HK-2 (cell line): Measurements from ENCODE around the gene CALML4.
"Not testable (repeated sequence)": the region's sequence is repeated elsewhere in the genome, so short reads cannot be mapped to it uniquely, and the experiment has no call there.

Source experiments
- DNase-seq: peaks from one replicate; pipeline ENCODE4 v3.0.0-alpha.2; 2018; ENCODE audit not compliant: unreplicated experiment

CALML4 gene

GRCh38 chr15:68208136-68208535 lies 3.0 kb upstream of the CALML4 start:
- no peak for DNase-seq

- no peak for DNase-seq
Observed at GRCh38 chr15:68207176-68207935, 2.2 kb upstream of the CALML4 start.

- DNase-seq, result no peak
Observed at GRCh38 chr15:68206711-68207151, 1.6 kb upstream of the CALML4 start.

- no peak for DNase-seq
Observed at GRCh38 chr15:68205954-68206539, 915 bp upstream of the CALML4 start.

- no peak for DNase-seq
Observed at GRCh38 chr15:68205558-68205944, 419 bp upstream of the CALML4 start.

DNA sequence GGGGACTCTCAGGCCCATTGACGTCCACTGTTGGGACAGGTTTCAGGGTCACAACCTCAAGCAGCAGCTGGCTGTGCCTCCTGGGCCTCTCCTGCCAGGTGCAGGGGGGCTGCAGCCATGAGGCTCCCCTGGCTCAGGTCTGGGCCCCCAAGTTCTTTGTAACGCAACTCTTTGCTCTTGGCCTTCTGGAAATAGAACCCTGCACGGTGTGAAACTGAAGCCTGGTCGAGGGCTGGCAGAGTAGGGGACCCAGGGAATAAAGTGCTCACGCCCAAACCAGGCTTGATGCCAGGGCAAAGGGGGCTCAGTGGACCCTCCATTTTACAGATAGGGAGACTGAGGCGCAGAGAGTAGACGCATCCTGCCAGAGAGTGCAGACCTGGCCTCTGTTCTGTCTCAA lies 771 bp downstream of the CALML4 start:
- no peak for DNase-seq

- DNase-seq, result no peak
Observed at GRCh38 chr15:68203956-68204355, 1.2 kb downstream of the CALML4 start.

DNA sequence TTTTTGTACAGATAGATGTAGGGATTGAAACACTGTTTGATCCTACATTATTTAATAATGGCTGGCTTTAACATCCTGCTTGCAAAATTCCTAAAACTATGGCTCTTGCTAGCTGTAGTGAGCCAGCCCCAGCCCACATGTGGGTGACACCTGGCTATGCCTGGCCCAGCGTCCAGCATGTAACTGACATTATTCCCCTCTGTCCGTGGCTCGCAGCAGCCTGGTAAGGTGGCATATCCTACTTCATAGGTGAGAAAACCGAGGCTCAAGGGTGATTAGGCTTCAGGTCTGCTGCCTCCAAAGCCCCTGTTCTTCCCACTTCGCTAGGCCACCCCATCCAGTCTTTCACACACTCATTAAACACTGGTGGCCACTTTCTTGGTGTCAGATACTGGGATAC lies 1.6 kb downstream of the CALML4 start:
- no peak for DNase-seq

DNA sequence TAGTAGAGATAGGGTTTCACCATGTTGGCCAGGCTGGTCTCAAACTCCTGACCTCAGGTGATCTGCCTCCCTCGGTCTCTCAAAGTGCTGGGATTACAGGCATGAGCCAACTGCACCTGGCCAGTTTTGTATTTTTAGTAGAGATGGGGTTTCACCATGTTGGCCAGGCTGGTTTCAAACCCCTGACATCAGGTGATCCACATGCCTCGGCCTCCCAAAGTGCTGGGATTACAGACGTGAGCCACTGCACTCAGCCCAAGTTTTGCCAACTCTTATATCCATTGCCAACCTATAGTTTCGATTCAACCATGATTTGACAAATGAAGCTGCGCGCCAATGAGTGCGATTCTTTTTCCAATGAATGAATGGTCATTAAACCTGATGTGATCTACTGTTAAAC lies 2.1 kb downstream of the CALML4 start:
- DNase-seq, result not testable (repeated sequence)

DNA sequence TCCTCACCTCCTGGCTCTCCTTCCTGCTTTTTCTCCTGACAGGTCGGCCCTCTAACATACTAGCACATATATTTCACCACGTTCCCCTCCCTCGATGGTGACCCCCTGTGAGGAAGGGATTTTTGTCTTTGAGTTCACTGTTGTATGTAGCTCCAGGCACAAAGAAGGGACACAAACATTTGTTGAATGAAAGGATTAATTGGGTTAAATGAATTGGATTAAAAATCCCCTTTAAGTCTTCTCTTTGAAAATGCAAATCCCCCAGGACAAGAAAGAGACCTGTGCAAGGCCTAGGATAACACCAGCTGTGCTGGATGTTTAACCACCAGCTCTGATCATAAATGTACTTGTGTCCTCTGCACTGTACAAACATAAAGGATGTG lies 3.3 kb downstream of the CALML4 start:
- no peak for DNase-seq

DNA sequence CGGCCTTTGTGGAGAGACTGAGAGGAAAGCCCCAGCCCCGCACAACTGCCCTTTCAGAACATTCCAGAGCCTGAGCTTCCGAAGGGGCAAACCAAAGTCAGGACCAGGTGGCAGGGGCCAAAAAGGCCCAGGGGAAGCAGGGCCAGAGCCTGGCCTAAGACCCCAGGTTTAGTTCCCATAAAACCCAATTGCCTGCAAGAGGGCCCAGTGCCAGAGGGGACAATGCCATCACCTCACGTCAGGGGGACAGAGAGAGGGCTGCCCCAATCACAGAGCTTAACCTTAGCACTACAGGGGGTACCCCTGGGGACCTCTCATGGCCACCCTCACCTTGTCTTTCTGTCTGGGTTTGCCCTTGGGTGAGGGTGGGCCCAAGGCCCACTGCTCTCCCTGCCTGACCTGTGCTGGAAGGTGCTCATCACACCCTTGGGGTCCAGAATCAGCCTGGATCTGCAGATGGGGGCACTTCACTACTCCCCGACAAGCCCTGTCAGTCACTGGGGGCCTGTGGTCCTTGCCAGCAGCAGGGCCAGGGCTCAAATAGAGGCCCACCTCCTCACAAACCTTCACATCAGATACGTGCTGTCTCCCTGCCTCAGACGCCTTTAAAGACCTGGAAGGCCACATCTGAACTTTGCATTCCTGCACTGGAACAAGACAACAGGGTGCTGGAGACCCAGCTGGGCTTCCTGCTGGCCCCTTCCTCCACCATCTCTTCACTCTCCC lies 3.8 kb downstream of the CALML4 start:
- no peak for DNase-seq

- no peak for DNase-seq
Observed at GRCh38 chr15:68200016-68200861, 4.9 kb downstream of the CALML4 start.

- DNase-seq, result no peak
Observed at GRCh38 chr15:68199340-68199739, 5.8 kb downstream of the CALML4 start.

GRCh38 chr15:68197661-68198437 lies 7.3 kb downstream of the CALML4 start:
- no peak for DNase-seq

GRCh38 chr15:68197170-68197492 lies 8.0 kb downstream of the CALML4 start:
- no peak for DNase-seq

- DNase-seq, result no peak
Observed at GRCh38 chr15:68196445-68197169, 8.5 kb downstream of the CALML4 start.

GRCh38 chr15:68195336-68196112 lies 9.6 kb downstream of the CALML4 start:
- DNase-seq, result no peak

GRCh38 chr15:68192804-68193486 lies 12.2 kb downstream of the CALML4 start:
- no peak for DNase-seq

- no peak for DNase-seq
Observed at GRCh38 chr15:68192117-68192516, 13.0 kb downstream of the CALML4 start.
